C4-2B (cell line): ENCODE measurements around the gene MED13.

Source experiments
- H3K27ac ChIP-seq: fragments of 450-650 bp; 2 replicates; pipeline ENCODE4 v1.5.1; 2017
- CTCF ChIP-seq: fragments of 450-650 bp; conservative IDR thresholded peaks from 2 replicates; pipeline ENCODE4 v1.5.1; 2017; ENCODE audit warnings: mild to moderate bottlenecking
- ZFX ChIP-seq: fragments of 450-650 bp; IDR thresholded peaks from 2 replicates; pipeline ENCODE4 v1.6.1; 2017

Gene MED13

GRCh38 chr17:61989509-61989908, 75.6 kb downstream of the MED13 start:
- TF ChIP-seq ZFX (no peak), CTCF (no peak)
- H3K27ac ChIP-seq: no peak overlapping the region

DNA sequence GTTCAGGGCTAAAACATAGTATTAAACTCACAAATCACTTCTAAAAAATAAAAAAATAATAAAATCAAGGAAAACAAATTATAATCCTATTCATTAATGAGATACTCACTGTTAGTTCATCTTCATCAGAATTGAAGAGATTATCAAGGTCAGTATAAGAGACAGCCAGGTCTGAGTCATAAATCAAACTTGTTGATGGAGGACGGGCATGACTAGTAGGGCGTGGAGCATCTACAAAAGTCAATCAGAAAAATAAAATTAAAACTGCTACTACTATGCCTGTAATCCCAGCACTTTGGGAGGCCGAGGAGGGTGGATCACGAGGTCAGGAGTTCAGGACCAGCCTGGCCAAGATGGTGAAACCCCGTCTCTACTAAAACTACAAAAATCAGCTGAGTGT, 78.2 kb downstream of the MED13 start:
- no peak overlapping the region for H3K27ac ChIP-seq
- TF ChIP-seq ZFX (no peak), CTCF (no peak)

DNA sequence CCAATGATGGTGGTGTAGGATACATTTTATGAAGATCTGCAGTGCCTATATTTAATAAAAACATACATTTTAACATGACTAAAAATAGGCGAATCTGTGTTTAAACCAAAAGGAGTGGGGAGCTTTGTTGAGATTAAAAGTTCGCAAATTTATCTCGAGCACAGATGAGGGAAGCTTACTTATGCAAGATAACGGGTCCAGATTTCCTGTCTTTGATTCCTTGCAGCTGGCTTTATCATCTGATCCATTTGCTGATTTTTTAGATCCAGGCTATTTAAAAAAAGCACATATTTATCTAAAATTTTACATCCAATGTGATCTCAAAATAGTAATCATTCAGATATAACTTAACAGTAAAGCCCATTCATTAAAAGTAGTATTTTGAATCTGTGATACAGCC, 80.3 kb downstream of the MED13 start:
- no peak for TF ChIP-seq CTCF
- TF ChIP-seq ZFX: no peak

GRCh38 chr17:61981323-61981722, 83.8 kb downstream of the MED13 start:
- no peak for TF ChIP-seq CTCF
- no peak for TF ChIP-seq ZFX

More for the DNA sequence above, 80.3 kb downstream of the MED13 start:
- no peak overlapping the region for H3K27ac ChIP-seq

DNA sequence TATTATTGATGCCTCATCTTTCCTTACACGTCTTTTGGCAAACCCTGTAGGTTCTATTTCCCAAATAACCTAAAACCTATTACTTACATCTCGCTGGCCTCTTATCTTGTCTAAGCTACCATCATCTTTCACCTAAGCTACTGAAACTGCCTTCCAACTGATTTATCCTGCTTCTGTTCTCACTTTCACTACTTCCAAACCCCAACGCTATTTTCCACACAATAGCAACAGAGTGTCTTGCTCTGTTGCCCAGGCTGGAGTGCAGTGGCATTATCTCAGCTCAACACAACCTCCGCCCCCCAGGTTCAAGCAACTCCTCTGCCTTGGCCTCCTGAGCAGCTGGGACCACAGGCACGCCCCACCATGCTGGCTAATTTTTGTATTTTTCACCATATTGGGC, 84.5 kb downstream of the MED13 start:
- H3K27ac ChIP-seq: no peak overlapping the region
- TF ChIP-seq CTCF (no peak), ZFX (no peak)

More at GRCh38 chr17:61981323-61981722, 83.8 kb downstream of the MED13 start:
- no peak overlapping the region for H3K27ac ChIP-seq

- no peak overlapping the region for H3K27ac ChIP-seq
- TF ChIP-seq ZFX (no peak), CTCF (no peak)
Measured at GRCh38 chr17:61974115-61974514, 91.0 kb downstream of the MED13 start.

- no peak overlapping the region for H3K27ac ChIP-seq
- no peak for TF ChIP-seq CTCF
- TF ChIP-seq ZFX: no peak
Measured at GRCh38 chr17:61972311-61972710, 92.8 kb downstream of the MED13 start.
